ENCODE results near the gene UNC119.

The UNC119 gene

GRCh38 chr17:28572259-28573039 is 20.0 kb upstream of the UNC119 start:
- DNase-seq = no peak

GRCh38 chr17:28571361-28572122 is 19.1 kb upstream of the UNC119 start, which contains the start of gene PIGS:
Gene PIGS, minus strand, starts transcription at chr17:28571524. Its CDS starts 28 bp downstream, at chr17:28571496.
- DNase-seq = peak; percentile 88

- no peak for DNase-seq
Observed at GRCh38 chr17:28570716-28571360, 18.4 kb upstream of the UNC119 start.

GRCh38 chr17:28569446-28569845 is 17.0 kb upstream of the UNC119 start:
- no peak for DNase-seq

GRCh38 chr17:28567604-28568003 is 15.2 kb upstream of the UNC119 start:
- no peak for DNase-seq

- DNase-seq = no peak
Observed at GRCh38 chr17:28563475-28563874, 11.1 kb upstream of the UNC119 start.

GRCh38 chr17:28555022-28555421 is 2.6 kb upstream of the UNC119 start:
- DNase-seq = no peak

GRCh38 chr17:28554565-28554964 is 2.1 kb upstream of the UNC119 start:
- no peak for DNase-seq

- DNase-seq = no peak
Observed at GRCh38 chr17:28553000-28553505, 629 bp upstream of the UNC119 start.

GRCh38 chr17:28551421-28552175 is 826 bp downstream of the UNC119 start:
- no peak for DNase-seq

- DNase-seq = no peak
Observed at GRCh38 chr17:28550858-28551257, 1.6 kb downstream of the UNC119 start.

GRCh38 chr17:28549236-28550132 is 2.9 kb downstream of the UNC119 start:
- DNase-seq = no peak

GRCh38 chr17:28548417-28549130 is 3.9 kb downstream of the UNC119 start:
- no peak for DNase-seq

- no peak for DNase-seq
Observed at GRCh38 chr17:28547623-28548416, 4.6 kb downstream of the UNC119 start.

- DNase-seq = no peak
Observed at GRCh38 chr17:28547096-28547622, 5.3 kb downstream of the UNC119 start.

GRCh38 chr17:28545787-28546415 is 6.5 kb downstream of the UNC119 start:
- no peak for DNase-seq

GRCh38 chr17:28545141-28545503 is 7.3 kb downstream of the UNC119 start:
- no peak for DNase-seq

- no peak for DNase-seq
Observed at GRCh38 chr17:28544402-28545140, 7.9 kb downstream of the UNC119 start.
